Measurements from ENCODE around the gene FGFRL1. TPM values are rescaled to one million over a fixed set of nuclear protein-coding genes. Genes with fewer than 3 reads are reported as not detected.

The FGFRL1 gene, protein sequence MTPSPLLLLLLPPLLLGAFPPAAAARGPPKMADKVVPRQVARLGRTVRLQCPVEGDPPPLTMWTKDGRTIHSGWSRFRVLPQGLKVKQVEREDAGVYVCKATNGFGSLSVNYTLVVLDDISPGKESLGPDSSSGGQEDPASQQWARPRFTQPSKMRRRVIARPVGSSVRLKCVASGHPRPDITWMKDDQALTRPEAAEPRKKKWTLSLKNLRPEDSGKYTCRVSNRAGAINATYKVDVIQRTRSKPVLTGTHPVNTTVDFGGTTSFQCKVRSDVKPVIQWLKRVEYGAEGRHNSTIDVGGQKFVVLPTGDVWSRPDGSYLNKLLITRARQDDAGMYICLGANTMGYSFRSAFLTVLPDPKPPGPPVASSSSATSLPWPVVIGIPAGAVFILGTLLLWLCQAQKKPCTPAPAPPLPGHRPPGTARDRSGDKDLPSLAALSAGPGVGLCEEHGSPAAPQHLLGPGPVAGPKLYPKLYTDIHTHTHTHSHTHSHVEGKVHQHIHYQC
- total RNA-seq, result 10 to 100 TPM; 11.7 to 15.9 (median 14.2) TPM

DNA sequence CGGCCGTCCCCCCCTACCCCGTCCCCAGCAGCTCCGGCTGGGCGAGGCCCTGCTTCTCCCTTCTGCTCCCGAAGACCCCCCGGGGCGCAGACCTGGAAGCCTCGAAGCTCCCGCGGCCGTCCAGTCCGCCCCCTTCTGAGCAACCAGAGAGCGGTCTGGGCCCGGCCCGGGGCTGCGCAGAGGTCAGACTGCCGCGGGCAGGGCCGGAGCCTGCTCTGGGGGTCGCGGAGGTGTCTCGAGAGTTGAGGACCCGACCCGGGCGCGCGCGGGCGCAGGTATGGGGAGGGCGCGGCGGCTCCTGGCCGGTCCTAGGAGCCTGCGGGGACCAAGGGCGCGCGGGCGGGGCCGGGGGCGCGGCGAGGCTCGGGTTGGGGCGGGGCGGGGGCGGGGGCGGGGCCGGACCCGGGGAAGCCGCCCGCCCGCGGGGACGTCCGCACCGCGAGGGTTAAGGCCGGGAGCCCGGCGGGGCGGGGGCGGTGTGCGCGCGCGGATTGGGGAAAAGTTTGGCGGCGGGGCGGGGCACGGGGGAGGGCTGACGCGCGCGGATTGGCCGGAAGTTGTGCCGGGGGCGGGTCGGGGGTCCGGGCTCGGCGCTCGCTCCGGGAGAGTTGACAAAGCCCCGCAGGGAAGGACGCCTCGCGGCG is at the start of gene FGFRL1:
Gene FGFRL1 (plus strand): TSS at position 605 of the 644 bp plus-strand sequence. CDS start 860 bp downstream, outside the sequence.
- H3K4me1 ChIP-seq, result peaks cover 20 to 33% (median 27%) of the 10 kb centered on the region in 4 donors

DNA sequence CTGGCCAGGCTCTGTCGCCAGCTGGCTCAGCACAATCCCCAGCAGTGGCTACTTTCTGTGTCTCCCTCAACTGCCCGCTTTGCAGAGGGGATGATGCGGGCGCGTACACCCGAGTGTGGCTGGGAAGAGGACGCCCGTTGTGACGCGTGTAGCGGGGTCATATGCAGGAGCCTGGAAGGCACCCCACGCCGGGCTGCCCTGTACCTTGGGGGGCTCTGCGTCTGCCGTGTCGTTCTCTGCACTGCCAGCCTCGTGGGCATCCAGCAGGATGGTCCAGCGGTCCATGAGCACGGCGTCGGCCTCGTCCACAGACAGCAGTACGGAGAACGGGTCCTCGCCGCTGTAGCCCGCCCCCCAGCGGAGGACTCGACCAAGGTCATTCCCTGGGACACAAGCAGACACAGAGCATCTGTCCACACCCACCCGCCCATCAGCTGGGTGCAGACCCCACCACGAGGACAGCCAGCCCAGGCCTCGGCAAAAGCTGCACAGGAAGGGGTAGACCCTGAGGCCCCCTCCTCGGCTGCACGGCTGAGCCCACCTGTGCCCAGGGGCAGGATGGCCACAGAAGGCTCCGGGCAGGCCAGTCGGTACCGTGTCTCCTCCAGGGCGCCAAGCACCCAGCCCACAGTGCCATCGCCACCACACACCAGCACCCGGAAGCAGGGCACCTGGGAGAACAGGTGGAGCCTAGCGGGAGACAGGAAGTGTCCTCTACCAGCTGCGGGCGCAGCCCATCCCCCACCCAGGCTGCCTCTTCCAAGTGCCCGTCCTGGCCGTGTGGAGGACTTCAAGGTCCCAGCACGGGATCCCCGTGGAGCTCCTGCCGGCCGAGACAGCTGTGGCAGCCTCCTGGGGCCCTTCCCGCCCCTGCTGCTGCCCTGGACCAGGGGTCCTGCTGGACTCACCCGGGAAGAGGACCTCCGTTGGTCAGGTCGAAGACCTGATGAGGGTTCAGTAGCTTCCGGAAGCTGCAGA is 48.9 kb upstream of the FGFRL1 start:
- H3K36me3 ChIP-seq, result peaks cover 0 to 8% (median 0%) of the 10 kb centered on the region in 4 donors
- H3K4me3 ChIP-seq, result peak overlapping the region in 3 of 4 donors; percentile 6 to 37 (median 14)
- peak; percentile 85 for DNase-seq
- TF ChIP-seq POLR2A (IDR thresholded peaks at IDR 0.05), result peak; percentile 19
- peak; percentile 7 to 69 (median 64) for TF ChIP-seq POLR2AphosphoS5 (IDR thresholded peaks at IDR 0.05)
- TF ChIP-seq EP300 (IDR thresholded peaks at IDR 0.05; ENCODE audit: low read depth), result no peak
- H3K9me3 ChIP-seq, result no peaks in the 10 kb centered on the region
- intact Hi-C loops (cut with DNase I; ENCODE audit: low total_unique reads) (no loop called here), in situ Hi-C loops (cut with MboI; ENCODE audit: low pct_ligation_motif_present in 1 of 4, low pct_unique_long_range_greater_than_20kb in 1 of 4, low sequenced_read_pairs in 3 of 4) (no loop called here)
- 86% methylated on average over 32 of the region's 54 CpGs; no CpG with 5 or more reads in 1 of the 2 donors for WGBS, 2 donors (ENCODE audit: low coverage in 1 of 2)
- H3K4me1 ChIP-seq, result peaks cover 0 to 24% (median 9%) of the 10 kb centered on the region in 4 donors
- no peaks in the 10 kb centered on the region for H3K27me3 ChIP-seq
- H3K27ac ChIP-seq, result peak overlapping the region; percentile 78 to 83 (median 82)

More for the DNA sequence above, at the start of gene FGFRL1:
- intact Hi-C loops (cut with DNase I; ENCODE audit: low total_unique reads), result no loop called here
- in situ Hi-C loops (cut with MboI; ENCODE audit: low pct_ligation_motif_present in 1 of 4, low pct_unique_long_range_greater_than_20kb in 1 of 4, low sequenced_read_pairs in 3 of 4), result no loop called here
- WGBS, 2 donors (ENCODE audit: low coverage in 1 of 2), result 2% methylated on average over 16 of the region's 89 CpGs; no CpG with 5 or more reads in 1 of the 2 donors
- Histone ChIP-seq H3K27me3 (peaks cover 24% of the 10 kb centered on the region), H3K27ac (peak within 1 kb of the TSS; percentile 80 to 84 (median 82)), H3K36me3 (no peaks in the 10 kb centered on the region), H3K4me3 (peak within 1 kb of the TSS; percentile 46 to 62 (median 47)), H3K9me3 (no peaks in the 10 kb centered on the region)
- peak; percentile 96 for DNase-seq
- TF ChIP-seq, protein P1, sequence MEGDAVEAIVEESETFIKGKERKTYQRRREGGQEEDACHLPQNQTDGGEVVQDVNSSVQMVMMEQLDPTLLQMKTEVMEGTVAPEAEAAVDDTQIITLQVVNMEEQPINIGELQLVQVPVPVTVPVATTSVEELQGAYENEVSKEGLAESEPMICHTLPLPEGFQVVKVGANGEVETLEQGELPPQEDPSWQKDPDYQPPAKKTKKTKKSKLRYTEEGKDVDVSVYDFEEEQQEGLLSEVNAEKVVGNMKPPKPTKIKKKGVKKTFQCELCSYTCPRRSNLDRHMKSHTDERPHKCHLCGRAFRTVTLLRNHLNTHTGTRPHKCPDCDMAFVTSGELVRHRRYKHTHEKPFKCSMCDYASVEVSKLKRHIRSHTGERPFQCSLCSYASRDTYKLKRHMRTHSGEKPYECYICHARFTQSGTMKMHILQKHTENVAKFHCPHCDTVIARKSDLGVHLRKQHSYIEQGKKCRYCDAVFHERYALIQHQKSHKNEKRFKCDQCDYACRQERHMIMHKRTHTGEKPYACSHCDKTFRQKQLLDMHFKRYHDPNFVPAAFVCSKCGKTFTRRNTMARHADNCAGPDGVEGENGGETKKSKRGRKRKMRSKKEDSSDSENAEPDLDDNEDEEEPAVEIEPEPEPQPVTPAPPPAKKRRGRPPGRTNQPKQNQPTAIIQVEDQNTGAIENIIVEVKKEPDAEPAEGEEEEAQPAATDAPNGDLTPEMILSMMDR (IDR thresholded peaks at IDR 0.05), result no peak
- peak in 2 of 3 donors; percentile 15 to 26 for TF ChIP-seq POLR2AphosphoS5 (IDR thresholded peaks at IDR 0.05)

DNA sequence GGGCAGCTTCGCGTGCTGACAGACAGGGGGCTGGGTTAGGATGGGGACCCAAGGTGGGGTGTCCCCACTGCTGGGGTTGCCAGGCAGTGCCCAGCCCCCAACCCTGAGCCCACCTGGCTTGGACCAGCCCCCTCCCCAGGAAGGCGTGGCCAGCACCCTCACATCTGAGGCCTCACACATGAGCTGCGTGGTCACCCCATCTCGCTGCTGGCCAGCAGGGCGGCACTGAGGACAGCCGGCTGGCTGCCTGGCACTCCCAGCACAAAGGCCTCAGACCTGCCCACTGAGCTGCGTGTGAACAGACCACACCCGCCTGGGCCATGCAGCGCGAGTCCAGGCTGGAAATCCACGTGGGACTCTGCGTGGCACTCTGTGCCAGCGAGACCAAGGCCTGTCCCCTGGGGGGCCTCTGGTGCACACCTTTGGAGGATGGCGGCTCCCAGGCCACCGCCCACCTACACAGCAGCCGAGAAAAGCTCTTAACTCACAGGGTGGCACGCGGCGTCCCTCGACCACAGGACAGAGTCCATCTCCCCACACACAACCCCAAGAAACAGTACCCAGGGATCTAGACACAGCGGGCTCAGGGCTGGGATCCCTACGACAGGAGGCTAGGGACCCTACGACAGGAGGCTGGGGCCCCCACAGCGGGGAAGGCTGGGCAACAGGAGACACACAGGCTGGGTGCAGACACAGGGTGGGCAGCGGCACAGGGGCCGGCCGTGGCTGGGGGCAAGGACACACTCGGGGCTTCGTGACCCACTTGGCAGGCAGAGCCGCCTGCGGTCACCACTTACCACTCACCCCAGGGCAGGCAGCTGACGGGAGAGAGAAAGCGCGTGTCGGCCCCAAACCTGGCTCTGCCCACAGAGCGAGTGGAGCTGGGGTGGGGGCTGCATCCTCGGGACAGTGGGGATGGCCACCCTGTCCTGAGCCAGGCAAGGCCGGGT is 47.9 kb upstream of the FGFRL1 start:
- H3K4me1 ChIP-seq, result peaks cover 0 to 32% (median 14%) of the 10 kb centered on the region in 4 donors
- H3K27ac ChIP-seq, result peak overlapping the region; percentile 78 to 83 (median 82)
- in situ Hi-C loops (cut with MboI; ENCODE audit: low pct_ligation_motif_present in 1 of 4, low pct_unique_long_range_greater_than_20kb in 1 of 4, low sequenced_read_pairs in 3 of 4) (no loop called here), intact Hi-C loops (cut with DNase I; ENCODE audit: low total_unique reads) (no loop called here)
- peak; percentile 62 for DNase-seq
- 90% methylated on average over 29 of the region's 39 CpGs; no CpG with 5 or more reads in 1 of the 2 donors for WGBS, 2 donors (ENCODE audit: low coverage in 1 of 2)
- H3K4me3 ChIP-seq, result peak overlapping the region in 3 of 4 donors; percentile 6 to 37 (median 14)
- H3K36me3 ChIP-seq, result peaks cover 0 to 8% (median 0%) of the 10 kb centered on the region in 4 donors
- peak in 2 of 3 donors; percentile 80 for TF ChIP-seq POLR2AphosphoS5 (IDR thresholded peaks at IDR 0.05)
- peak; percentile 64 for TF ChIP-seq POLR2A (IDR thresholded peaks at IDR 0.05)
- TF ChIP-seq, protein P1 (IDR thresholded peaks at IDR 0.05), result peak in 1 of 5 experiments; percentile 50
- no peak for TF ChIP-seq EP300 (IDR thresholded peaks at IDR 0.05; ENCODE audit: low read depth)
- H3K9me3 ChIP-seq, result no peaks in the 10 kb centered on the region
- H3K27me3 ChIP-seq, result no peaks in the 10 kb centered on the region
